GM23338 (cell line): ENCODE data around the gene PTPRF. TPM values are rescaled to one million over a fixed set of nuclear protein-coding genes. Genes with fewer than 3 reads are reported as not detected.

Experiments used
- ATAC-seq: fragments of 200-7000 bp; cut with Tn5 transposase; 3 replicates; pipeline ENCODE4 v1.9.1; 2020
- DNase-seq: peaks from one replicate; pipeline ENCODE4 v3.0.0-alpha.2; 2015; ENCODE audit warnings: low spot score
- H2AFZ ChIP-seq: fragments of 200-600 bp; sonication (generic); 2 replicates; pipeline ENCODE4 v1.8.0; 2016; ENCODE audit warnings: antibody characterized with exemption, mild to moderate bottlenecking, moderate library complexity
- H3F3A ChIP-seq: fragments of 200-600 bp; sonication (generic); replicated peaks from 2 replicates; pipeline ENCODE4 v1.8.0; 2017; ENCODE audit warnings: antibody characterized with exemption, mixed run types, low read depth
- H3K27ac ChIP-seq: fragments of 200-600 bp; sonication (generic); 2 replicates; pipeline ENCODE4 v1.6.1; 2016; ENCODE audit warnings: low read depth
- H3K27me3 ChIP-seq: fragments of 200-600 bp; sonication (generic); 2 replicates; pipeline ENCODE4 v1.8.0; 2016; ENCODE audit warnings: mild to moderate bottlenecking, mixed run types, moderate library complexity; ENCODE audit not compliant: insufficient read depth
- H3K36me3 ChIP-seq: fragments of 200-600 bp; sonication (generic); 2 replicates; pipeline ENCODE4 v1.8.0; 2016; ENCODE audit warnings: mild to moderate bottlenecking; ENCODE audit not compliant: insufficient read depth
- H3K4me1 ChIP-seq: fragments of 200-600 bp; sonication (generic); 2 replicates; pipeline ENCODE4 v1.8.0; 2016; ENCODE audit warnings: mild to moderate bottlenecking, moderate library complexity; ENCODE audit not compliant: insufficient read depth
- H3K4me2 ChIP-seq: fragments of 200-600 bp; sonication (generic); 2 replicates; pipeline ENCODE4 v1.7.1; 2017; ENCODE audit warnings: mixed run types
- H3K4me3 ChIP-seq: fragments of 200-600 bp; sonication (generic); 2 replicates; pipeline ENCODE4 v1.6.1; 2016; ENCODE audit warnings: mixed run types
- H3K79me2 ChIP-seq: fragments of 200-600 bp; sonication (generic); replicated peaks from 2 replicates; pipeline ENCODE4 v1.8.0; 2017; ENCODE audit warnings: mild to moderate bottlenecking; ENCODE audit not compliant: insufficient read depth
- H3K9me2 ChIP-seq: fragments of 200-600 bp; sonication (generic); 2 replicates; pipeline ENCODE4 v1.8.0; 2017; ENCODE audit not compliant: insufficient read depth
- H4K20me1 ChIP-seq: fragments of 200-600 bp; sonication (generic); replicated peaks from 2 replicates; pipeline ENCODE4 v1.8.0; 2017; ENCODE audit warnings: mild to moderate bottlenecking; ENCODE audit not compliant: insufficient read depth
- H3K27ac Mint-ChIP-seq: 2 replicates; pipeline ENCODE4 v1.8.0; 2020; ENCODE audit warnings: inconsistent platforms, mild to moderate bottlenecking, moderate library complexity, mixed read lengths
- H3K27me3 Mint-ChIP-seq: 3 replicates; pipeline ENCODE4 v1.8.0; 2022; ENCODE audit warnings: low read depth, mild to moderate bottlenecking, moderate library complexity, mixed read lengths, inconsistent platforms; ENCODE audit not compliant: insufficient read depth, poor library complexity
- H3K36me3 Mint-ChIP-seq: 3 replicates; pipeline ENCODE4 v1.8.0; 2021; ENCODE audit warnings: low read depth, mild to moderate bottlenecking, inconsistent platforms, moderate library complexity, mixed read lengths
- H3K4me1 Mint-ChIP-seq: 3 replicates; pipeline ENCODE4 v1.8.0; 2020; ENCODE audit warnings: mild to moderate bottlenecking, inconsistent platforms, mixed read lengths
- H3K4me3 Mint-ChIP-seq: 3 replicates; pipeline ENCODE4 v1.8.0; 2021; ENCODE audit warnings: moderate library complexity, mild to moderate bottlenecking, inconsistent platforms, mixed read lengths
- H3K9me3 Mint-ChIP-seq: 3 replicates; pipeline ENCODE4 v1.8.0; 2020; ENCODE audit warnings: moderate library complexity, mild to moderate bottlenecking, inconsistent platforms, mixed read lengths
- CREB1 ChIP-seq: fragments of 250-450 bp; sonication (Bioruptor Pico); IDR thresholded peaks from 2 replicates; pipeline ENCODE4 v1.5.0; 2020; ENCODE audit warnings: low read depth, mild to moderate bottlenecking, moderate library complexity
- EZH2phosphoT487 ChIP-seq: fragments of 200-600 bp; sonication (generic); IDR thresholded peaks from one replicate; pipeline ENCODE4 v1.8.1; 2018; ENCODE audit warnings: antibody characterized with exemption; ENCODE audit not compliant: unreplicated experiment
- JUNB ChIP-seq: IDR thresholded peaks from one replicate; pipeline ENCODE4 v1.6.1; 2016; ENCODE audit warnings: antibody characterized with exemption; ENCODE audit not compliant: unreplicated experiment
- NANOG ChIP-seq: IDR thresholded peaks from 2 replicates; pipeline ENCODE4 v1.6.1; 2016; ENCODE audit warnings: antibody characterized with exemption, borderline replicate concordance
- POLR2AphosphoS5 ChIP-seq: IDR thresholded peaks from 2 replicates; pipeline ENCODE4 v1.6.1; 2016; ENCODE audit warnings: antibody characterized with exemption, low read depth
- REST ChIP-seq: IDR thresholded peaks from one replicate; pipeline ENCODE4 v1.6.1; 2018; ENCODE audit warnings: antibody characterized with exemption; ENCODE audit not compliant: unreplicated experiment
- STAT1 ChIP-seq: IDR thresholded peaks from one replicate; pipeline ENCODE4 v1.6.1; 2016; ENCODE audit warnings: antibody characterized with exemption; ENCODE audit not compliant: unreplicated experiment
- ZNF114 ChIP-seq: fragments of 250-450 bp; sonication (Bioruptor Pico); IDR thresholded peaks from 2 replicates; pipeline ENCODE4 v1.5.0; 2020; ENCODE audit warnings: mild to moderate bottlenecking, moderate library complexity
- ZNF331 ChIP-seq: fragments of 250-450 bp; sonication (Bioruptor Pico); IDR thresholded peaks from 2 replicates; pipeline ENCODE4 v1.5.0; 2020; ENCODE audit warnings: low read depth, mild to moderate bottlenecking, moderate library complexity
- ZNF462 ChIP-seq: fragments of 250-450 bp; sonication (Bioruptor Pico); IDR thresholded peaks from 2 replicates; pipeline ENCODE4 v1.5.0; 2020; ENCODE audit warnings: mild to moderate bottlenecking, moderate library complexity
- polyA plus RNA-seq: library from polyadenylated mRNA; unstranded; fragments of >200 nt; fragmentation: Nextera tagmentation; extraction: Ambion mirVana; gene quantifications from 2 replicates; pipeline ENCODE4 v1.2.1, GENCODE V29; 2016
- total RNA-seq: library from RNA; depleted of rRNA; stranded (reverse); fragments of >200 nt; shearing (Covaris generic); gene quantifications from 2 replicates; pipeline ENCODE4 v1.2.3, GENCODE V29; 2014

The PTPRF gene
- total and polyA plus RNA-seq, 2 experiments from 2014 or later, result 52.4 to 173 TPM

- peaks cover 2% of the 10 kb centered on the region; the same call in 1 of the 2 replicates for H4K20me1 ChIP-seq
- peaks cover 8% of the 10 kb centered on the region for H3K27me3 Mint-ChIP-seq
- H3K9me2 ChIP-seq, result no peaks in the 10 kb centered on the region
- H3K4me1 ChIP-seq, result no peaks in the 10 kb centered on the region
- no peaks in the 10 kb centered on the region for H3F3A ChIP-seq
- ATAC-seq (no peak), DNase-seq (no peak)
- peaks cover 23% of the 10 kb centered on the region for H3K36me3 Mint-ChIP-seq
- H3K27ac ChIP-seq, result no peak overlapping the region
- no peaks in the 10 kb centered on the region for H3K36me3 ChIP-seq
- no peak overlapping the region for H2AFZ ChIP-seq
- H3K79me2 ChIP-seq, result no peaks in the 10 kb centered on the region
- H3K4me2 ChIP-seq, result no peak overlapping the region
- no peak overlapping the region for H3K4me3 ChIP-seq
- H3K27me3 ChIP-seq, result no peaks in the 10 kb centered on the region
- H3K9me3 Mint-ChIP-seq, result no peaks in the 10 kb centered on the region
- TF ChIP-seq NANOG (no peak), ZNF331 (CRISPR knock-in tag) (no peak), ZNF114 (CRISPR knock-in tag) (no peak), EZH2phosphoT487 (no peak), ZNF462 (CRISPR knock-in tag) (no peak), STAT1 (no peak), JUNB (no peak), POLR2AphosphoS5 (no peak), CREB1 (CRISPR knock-in tag) (no peak), REST (no peak)
- 0 out of 3 replicates have a peak, but pooled peaks cover 5% of the 10 kb centered on the region for H3K4me1 Mint-ChIP-seq
- H3K4me3 Mint-ChIP-seq, result no peak overlapping the region
- H3K27ac Mint-ChIP-seq, result no peak overlapping the region; the same call in 1 of the 2 replicates
Observed at GRCh38 chr1:43585557-43585956, 54.9 kb downstream of the PTPRF start.
